ENCODE data around the gene MLF2.

DNA sequence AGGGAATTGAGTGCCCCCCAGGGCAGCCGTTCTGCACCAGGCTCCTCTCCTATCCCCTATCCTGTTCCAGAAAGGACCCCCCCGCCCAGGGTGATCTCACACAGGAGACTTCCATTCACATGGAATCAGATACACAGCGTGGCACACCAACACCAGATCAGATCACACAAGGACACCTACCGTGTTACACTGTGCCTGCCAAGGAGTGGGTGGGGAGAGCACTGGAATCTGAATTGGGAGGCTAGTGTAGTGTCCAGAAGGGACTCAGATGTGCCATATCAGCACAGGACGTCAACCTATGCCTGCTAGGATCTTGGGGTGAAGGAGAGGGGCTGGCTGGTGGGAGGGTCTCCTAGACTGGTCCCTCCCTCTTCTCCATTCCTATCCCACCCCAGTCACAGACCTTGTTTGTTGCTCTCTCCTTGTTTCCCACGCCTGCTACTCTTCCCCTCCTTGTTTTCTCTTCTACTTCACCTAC lies 15.5 kb upstream of the MLF2 start:
- TF ChIP-seq KDM1A (IDR thresholded peaks at IDR 0.05) = no peak
- no peak for TF ChIP-seq EZH2 (IDR thresholded peaks at IDR 0.05; ENCODE audit: borderline replicate concordance, low read depth, low read length)
- no peak for TF ChIP-seq CTCF (IDR thresholded peaks at IDR 0.05 in 2 of 3, conservative IDR thresholded peaks at IDR 0.05 in 1 of 3; ENCODE audit: insufficient read depth in 2 of 3, low read depth in 1 of 3, low read length in 3 of 3)
- TF ChIP-seq PML (IDR thresholded peaks at IDR 0.05; ENCODE audit: low read length) = no peak
- TF ChIP-seq TCF7L2 (IDR thresholded peaks at IDR 0.05; ENCODE audit: low read depth, low read length) = no peak
- TF ChIP-seq HOMEZ (CRISPR knock-in tag; IDR thresholded peaks at IDR 0.05) = no peak
- TF ChIP-seq ZNF644 (tag; IDR thresholded peaks at IDR 0.05; ENCODE audit: low read depth) = no peak
- TF ChIP-seq ZZZ3 (IDR thresholded peaks at IDR 0.05) = no peak
- TF ChIP-seq HCFC1 (IDR thresholded peaks at IDR 0.05; ENCODE audit: low read depth, low read length) = no peak
- no peak for TF ChIP-seq RNF2 (IDR thresholded peaks at IDR 0.05)
- TF ChIP-seq ZNF124 (CRISPR knock-in tag; IDR thresholded peaks at IDR 0.05) = no peak
- TF ChIP-seq SIN3A (IDR thresholded peaks at IDR 0.05; ENCODE audit: borderline replicate concordance in 2 of 2, control insufficient read depth in 1 of 2, low read depth in 2 of 2, low read length in 2 of 2) = no peak
- no peak for TF ChIP-seq ZNF274 (IDR thresholded peaks at IDR 0.05; ENCODE audit: borderline replicate concordance, low read depth, low read length)
- TF ChIP-seq LARP7 (IDR thresholded peaks at IDR 0.05) = no peak

Measured in K562 (cell line).